HG03196 (cell line): ENCODE measurements around the gene RTN4R.
"Not testable (repeated sequence)": the region's sequence is repeated elsewhere in the genome, so short reads cannot be mapped to it uniquely, and the experiment has no call there.

Experiments
- ATAC-seq: cut with Tn5 transposase; IDR thresholded peaks from one replicate; pipeline ENCODE4 v1.9.1; 2021; ENCODE audit not compliant: unreplicated experiment

RTN4R gene

DNA sequence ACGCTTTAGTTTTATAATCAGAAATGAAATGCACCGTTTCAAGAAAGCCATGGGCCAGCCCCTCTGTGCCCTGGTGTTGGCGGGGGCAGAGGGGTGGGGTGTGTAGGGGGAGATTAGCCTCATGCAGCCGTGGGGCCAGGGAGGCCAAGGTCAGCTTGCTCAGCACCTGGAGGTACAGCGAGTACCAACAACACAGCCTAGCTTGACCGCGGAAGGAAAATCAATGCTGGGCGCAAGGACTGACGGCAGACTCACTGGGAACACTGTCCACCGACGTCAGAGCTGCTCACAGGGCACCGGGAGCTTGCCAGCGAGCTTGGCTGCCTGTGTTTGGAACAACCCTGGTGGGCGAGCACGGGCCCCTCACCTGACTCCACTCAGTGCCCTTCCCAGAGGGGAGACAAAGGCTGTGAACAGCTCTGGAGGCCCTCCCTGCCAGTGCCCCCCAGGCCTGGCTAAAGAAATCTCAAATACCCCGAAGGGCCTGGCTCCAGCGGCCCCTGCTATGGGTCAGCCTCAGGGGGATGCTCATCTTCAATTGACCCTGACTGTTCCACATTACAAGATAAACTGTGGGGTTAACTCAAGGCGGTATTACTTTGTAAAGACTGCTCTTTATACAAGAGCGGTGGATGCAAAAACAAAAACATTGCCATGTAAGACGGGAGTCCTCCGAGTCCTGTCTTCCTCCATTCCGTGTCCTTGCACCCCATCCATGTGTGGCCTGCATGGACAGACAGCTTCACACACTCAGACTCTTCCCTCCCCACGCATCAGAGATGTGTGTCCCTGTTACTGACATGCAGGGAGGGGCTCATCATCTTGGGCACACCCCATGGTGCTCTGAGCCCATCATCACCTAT lies 21.3 kb upstream of the RTN4R start:
- ATAC-seq, result not testable (repeated sequence)

DNA sequence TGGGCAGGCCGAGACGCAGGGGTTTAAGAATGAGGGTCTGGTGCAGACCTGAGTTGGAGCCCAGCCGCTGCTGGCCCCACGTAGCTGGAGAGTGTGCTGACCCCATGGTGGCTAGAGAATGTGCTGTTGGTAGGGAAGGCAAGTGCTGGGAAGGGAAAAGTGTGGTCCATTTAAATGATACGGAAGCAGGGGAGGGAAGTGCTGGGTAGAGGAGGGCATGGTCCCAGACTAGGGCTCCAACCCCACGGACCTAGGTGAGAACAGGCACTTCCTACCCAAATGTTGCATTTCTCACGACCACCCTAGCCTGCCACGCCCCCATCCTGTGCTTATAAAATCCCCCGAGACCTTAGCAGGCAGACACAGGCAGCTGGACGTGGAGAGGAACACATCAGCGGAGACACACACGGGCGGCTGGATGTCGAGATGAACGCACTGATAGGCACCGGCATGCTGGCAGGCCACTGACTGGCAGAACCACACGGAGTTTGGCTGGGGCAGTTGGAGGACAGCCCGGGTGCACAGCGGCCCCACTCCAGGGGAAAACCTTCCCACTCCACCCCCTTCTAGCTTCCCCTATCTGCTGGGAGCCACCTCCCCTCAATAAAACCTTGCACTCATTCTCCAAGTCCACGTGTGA lies 18.8 kb upstream of the RTN4R start:
- not testable (repeated sequence) for ATAC-seq

DNA sequence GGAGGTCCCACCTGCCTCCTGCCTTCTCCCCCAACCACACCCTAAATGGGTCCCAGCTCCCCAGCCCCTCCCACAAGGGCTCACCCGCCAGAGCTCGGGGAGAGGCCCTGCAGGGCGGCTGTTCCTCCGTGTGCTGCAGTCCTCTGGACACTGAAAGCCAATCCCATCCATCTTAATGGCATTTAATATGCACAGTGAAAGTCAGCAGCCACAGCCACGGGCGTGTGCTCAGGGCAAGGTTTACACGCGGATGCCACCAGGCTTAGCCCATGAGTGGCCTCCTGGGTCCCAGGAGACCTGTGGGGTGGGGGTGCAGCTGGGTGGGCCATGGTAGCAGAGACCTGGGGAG lies 18.2 kb upstream of the RTN4R start:
- ATAC-seq, result not testable (repeated sequence)

DNA sequence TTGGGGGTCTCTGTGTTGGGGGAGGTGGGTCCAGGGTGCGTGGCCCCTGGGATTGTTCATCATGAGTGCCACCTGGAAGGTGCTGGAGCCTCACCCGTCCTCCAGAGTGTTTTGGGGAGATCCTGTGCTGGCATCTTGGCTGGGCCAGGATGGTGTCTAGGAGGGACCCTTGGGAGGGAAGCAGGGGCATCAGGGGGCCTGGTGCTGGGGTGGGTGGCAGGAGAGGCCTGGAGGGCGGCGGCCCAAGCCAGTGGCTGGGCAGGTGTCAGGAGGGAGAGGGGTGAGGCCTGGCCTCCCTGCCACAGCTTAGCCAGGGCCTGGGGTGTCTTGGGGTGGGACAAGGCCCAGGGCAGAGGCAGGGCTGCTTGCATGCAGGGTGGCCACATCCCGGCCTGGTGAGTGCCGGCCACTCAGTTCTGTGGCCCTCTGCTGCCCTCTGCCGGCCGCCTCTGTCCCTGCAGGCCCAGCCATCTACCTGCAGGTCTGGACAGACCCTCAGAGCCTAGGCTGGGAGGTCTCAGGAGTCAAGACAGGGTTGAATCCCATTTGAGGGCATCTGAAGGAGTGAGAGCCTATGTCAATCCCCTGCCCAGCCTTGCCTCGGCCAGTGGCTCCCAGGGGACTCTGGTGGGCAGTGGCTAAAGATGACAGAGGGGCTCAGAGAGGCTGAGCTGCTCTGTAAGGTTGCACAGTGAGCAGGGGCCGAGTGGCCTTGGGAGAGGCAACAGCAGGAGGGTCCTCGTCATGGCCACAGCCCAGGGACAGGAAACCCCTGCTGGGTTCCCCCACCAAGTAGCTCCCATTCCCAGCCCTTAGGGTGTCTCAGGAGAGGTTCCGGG lies 17.6 kb upstream of the RTN4R start:
- not testable (repeated sequence) for ATAC-seq

DNA sequence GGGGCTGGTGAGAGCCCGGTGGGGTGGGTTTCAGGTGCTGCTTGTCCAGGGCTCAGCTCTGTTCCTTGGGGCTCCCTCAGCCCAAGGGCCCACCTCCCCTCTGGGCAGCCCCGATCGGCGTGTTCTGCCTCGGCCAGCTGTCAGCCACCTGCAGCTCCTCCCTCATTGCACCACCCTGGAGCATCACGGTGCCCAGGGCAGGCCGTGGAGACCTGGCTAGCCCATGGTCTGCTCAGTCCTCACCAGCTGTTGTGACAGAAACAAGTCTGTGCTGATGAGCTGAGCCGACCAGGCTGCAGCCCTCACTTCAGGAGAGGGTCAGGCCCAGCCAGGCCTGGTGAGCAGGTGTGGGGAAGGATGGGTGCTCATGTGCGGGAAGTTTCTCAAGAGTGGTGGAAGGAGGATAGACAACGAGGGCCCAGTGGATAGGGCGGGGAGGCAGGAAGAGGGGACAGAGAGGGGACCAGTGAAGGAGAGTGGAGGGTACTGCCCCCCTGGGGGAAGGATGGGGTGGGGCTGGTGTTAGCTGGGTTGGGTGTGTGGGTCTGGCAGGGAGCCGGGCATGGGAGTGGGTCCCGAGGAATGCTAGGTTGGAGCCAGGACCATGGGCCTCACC lies 16.5 kb upstream of the RTN4R start:
- ATAC-seq, result no peak

DNA sequence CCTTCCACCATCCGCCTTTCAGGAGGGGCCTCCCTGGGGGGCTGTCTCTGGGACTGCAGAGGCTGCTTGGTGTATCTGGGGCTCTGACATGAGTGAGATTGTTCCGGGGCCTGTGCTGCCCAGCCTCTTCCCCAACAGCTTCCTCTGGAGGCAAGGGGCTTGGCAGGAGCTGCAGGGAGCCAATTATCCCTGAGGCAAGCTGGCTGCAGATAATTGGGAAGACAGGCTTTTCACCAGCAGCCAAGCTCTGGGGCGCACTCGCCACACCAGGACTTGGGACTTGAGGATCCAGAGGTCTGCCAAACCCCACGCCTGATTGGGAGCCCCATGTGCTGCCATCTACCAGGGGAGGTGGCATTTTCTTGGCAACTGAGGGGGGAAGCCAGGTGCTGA lies 15.6 kb upstream of the RTN4R start:
- no peak for ATAC-seq

DNA sequence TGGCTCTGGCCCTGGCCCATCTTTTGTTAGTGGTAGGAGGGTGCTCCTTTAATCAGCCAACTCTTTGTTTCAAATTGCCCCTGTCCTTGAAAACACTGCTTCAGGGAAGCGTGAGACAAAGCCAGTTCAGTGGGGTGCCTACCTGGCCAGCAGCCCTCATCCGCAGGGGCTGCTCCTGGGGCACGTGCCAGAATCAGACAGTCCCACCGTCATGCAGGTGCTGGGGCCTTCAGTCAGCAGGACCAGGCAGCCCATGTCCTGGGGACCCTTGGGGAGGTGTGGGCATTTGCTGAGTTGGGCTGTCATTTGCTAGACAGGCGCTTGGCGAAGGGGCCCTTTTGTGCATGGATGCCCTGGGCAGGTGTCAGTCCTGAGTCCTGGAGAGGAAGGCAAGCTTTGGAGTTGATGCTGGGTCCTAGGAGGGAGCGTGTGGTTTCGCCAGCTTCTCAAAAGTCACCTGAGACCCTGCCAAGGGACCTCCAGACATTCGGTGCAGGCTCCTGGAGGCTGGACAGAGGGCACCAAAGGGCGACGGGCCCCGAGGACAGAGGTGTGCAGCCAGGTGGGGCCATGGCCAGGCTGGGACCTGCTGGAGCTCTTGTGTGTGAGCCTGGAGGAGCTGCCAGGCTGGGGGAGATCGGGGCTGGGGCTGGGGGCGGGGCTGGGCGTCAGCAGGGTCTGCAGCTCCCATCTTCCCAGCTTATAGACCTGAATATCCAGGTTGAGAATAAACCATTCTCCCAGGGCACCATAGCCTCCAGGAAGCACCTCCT lies 15.0 kb upstream of the RTN4R start:
- ATAC-seq, result no peak

DNA sequence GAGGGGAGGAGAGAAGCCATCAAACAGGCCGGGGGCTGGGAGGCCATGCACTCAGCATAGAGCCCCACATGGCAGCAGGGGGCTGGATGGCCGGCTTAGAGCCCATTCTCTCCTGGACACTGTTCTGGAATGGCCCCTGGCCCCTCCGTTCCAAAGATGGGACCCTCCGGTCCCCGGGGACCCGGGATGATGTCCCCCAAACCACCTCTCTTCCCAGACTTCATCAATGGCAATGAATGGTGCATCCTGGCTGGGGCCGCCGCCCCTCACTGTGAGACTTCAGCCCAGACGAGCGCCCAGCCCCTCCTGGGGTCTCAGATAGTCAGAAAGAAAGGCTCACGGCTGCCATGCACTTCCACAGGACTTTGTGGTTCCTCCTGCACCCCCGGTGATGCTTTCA lies 13.8 kb upstream of the RTN4R start:
- no peak for ATAC-seq

DNA sequence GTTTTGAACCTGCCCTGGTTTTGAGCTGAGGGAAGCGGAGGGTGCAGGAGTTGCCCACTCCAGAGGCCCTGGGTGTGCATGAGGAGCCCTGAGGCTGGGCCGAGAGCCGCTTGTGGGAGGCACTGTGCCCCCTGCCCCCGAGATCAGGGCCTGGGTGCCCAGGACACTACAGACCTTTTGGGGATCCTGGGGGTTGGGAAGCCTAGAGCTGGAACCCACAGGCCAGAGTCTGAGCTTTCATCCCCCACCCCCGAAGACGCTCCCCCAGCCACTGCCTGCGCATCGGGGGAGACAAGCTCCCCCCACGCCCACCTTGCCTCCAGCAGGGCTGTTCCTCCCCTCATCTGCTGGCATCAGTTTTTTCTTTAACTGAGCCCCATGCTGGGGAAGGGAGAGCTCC lies 13.4 kb upstream of the RTN4R start:
- not testable (repeated sequence) for ATAC-seq

DNA sequence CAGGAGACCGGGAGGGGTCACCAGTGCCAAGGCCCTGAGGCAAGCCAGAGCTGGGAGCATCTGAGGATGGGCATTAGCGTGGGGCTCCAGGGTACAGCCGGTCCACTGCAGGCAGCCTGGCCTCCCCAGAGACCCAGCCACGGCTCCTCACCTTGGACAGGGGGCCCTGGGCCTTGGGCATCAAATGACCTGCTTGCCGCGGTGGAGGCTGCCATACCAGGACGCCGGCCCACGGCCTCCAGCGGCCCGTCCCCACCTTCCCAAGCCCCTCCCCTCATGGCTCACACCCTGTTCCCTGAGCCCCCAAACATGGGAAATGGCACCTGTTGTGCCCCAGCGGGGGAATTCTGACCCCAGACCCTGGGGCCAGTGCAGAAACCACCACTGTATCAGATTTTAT lies 12.7 kb upstream of the RTN4R start:
- ATAC-seq, result no peak

DNA sequence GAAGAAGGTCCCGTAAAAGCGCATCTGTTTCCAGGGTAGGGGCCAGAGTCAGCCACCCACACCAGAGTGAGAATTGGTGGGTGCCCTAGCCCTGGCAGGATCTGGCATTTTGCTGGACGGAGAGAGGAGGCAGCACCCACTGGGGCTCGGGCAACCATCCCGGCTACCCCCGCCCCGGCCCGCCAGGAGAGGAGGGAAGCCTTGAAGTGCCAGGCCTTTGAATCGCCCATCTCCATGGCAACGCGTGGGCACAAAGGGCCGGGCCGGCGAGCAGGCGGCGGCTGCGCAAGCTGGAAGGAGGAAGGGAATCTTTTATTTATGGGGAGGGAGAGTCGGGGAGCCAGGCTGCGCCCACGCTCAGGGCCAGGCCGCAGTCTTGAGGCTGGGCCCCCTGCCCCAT lies 12.0 kb upstream of the RTN4R start:
- ATAC-seq, result not testable (repeated sequence)

DNA sequence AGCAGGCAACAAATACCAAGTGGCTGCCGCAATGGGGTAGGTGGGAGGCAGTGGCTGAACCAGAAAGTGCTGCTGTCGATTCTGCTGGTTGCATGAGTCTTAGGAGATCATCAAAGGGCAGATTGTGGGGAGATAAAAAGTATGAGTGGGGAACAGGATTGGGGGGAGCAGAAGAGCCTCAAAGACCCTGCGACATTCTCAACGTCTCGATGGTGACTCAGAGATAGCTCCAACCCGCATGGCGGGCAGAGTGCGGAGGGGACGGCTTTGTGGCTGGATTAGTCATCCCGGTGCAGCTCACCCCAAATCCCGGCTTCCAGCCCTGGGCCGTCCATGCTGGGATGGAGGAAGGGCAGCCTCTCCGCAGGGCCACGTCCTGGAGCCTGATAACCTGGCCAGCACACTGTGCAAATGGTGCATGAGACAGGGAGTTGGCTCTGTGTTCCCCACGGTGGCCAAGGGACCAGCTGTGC lies 11.6 kb upstream of the RTN4R start:
- no peak for ATAC-seq

DNA sequence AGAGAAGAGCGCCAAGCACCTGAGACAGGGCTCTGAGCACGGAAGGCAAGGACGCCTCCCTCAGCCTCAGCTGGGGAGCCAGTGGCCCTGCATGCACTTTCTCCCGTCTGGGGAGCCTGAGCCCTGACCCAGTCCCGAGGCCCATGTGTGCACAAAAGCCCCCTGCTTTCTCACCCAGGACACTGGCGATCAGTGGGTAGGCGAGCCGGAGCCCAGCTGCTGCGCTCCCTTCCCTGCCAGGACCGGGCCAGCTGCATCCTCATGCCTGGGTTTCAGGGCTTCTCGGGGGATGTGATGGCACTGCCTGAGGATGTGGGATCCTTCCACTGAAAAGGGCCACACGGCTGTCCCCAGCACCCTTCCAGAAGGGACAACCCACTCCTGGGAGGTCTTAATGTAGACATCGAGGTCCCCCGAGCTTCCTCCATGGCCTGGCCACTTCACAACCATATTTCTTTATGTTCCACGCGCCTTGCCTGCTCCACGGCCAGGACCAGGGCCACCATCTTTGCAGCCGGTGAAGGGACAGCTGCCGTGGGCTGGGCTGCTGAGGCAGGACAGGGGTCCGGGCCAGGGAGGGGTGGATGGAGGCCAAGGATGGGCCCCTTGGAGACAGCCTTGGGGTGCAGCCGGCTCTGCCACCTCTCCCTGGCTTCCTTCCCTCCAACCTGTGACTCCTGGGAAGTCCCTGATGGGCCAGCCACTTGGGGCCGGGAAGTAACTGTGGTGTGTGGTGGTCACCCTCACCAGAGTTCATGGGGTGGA lies 10.8 kb upstream of the RTN4R start:
- ATAC-seq, result not testable (repeated sequence)

DNA sequence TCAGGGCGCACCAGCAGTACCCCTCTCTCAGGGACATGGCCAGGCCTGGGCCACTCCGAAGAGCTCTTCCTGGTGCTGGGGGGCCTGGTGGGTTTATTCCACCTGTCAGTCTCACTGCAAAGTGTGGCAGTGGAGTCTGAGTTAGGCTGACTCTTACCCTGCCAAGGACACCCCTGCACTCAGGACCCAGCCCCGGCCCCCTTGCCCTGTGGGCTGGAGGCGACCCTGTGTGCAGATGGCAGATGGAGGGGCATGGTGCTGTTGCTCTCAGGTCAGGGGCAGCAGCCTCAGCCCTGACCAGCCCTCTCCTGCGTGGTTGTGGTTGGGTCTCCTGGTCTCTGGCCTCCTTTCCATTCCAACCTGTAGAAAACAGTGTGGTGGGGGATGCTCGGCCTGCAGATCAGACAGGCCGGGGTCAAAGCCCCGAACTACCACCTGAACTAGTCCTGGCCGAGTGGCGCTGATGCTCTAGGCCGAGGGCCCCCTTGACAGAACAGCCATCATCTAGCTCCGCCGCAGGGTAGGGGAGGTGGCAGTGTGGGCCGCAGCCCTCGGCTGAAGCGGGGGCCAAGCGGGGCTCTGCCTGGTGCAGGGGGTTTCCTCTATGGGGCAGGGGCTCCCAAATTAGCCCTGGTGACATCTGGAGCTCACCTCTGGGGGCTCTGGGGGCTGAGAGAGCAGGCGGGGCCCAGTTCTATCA lies 10.0 kb upstream of the RTN4R start:
- not testable (repeated sequence) for ATAC-seq

DNA sequence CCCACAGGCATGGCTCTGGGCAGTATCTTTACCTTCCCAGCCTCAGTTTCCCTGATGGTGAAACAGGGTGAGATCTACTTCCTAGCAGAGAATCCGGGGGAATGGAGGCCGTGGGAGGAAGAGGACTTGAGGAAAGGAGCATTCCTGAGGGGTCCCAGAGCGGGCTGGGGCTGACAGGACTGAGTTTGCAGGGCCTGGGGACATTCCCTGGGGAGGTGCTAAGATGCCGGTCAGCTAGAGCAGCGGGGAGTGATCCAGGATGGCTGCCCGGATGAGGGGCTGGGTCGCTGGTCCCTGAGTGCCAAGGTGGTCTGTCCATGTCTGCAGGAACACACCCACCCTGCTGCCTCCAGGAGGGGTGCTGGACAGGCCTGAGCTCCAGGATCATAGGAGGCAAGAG lies 8.3 kb upstream of the RTN4R start:
- no peak for ATAC-seq

DNA sequence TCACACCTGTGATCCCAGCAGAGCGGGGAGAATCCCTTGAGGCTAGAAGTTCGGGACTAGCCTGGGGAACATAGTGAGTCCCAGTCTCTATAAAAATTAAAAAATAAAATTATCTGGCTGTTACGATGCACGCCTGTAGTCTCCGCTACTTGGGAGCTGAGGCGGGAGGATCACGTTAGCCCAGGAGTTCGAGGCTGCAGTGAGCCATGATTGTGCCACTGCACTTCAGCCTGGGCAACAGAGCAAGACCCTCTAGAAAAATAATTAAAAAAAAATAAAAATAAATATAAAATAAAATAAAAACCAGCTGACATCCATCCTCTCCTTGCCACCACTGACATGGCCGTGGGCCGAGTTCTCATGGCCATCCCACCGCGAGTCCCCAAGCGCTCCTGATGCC lies 7.7 kb upstream of the RTN4R start:
- no peak for ATAC-seq

DNA sequence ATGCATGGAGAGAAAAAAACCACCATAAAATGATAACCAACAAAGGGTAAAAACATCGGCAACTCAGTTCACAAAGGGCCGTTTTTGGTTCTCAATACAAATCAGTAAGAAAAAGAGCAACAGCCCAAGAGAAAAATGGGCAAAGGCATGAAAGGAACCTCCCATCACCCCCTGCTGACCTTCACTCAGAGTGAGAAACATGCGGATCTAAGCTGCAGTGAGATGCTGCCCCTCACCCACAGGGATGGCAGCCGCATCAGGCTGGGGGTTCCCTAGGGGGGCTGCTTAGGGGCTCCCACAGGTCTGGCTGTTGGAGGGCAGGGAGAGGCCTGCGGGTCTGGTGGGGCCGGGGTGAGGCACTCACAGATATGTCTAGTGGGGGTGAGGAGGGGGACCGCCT lies 7.2 kb upstream of the RTN4R start:
- ATAC-seq, result not testable (repeated sequence)

DNA sequence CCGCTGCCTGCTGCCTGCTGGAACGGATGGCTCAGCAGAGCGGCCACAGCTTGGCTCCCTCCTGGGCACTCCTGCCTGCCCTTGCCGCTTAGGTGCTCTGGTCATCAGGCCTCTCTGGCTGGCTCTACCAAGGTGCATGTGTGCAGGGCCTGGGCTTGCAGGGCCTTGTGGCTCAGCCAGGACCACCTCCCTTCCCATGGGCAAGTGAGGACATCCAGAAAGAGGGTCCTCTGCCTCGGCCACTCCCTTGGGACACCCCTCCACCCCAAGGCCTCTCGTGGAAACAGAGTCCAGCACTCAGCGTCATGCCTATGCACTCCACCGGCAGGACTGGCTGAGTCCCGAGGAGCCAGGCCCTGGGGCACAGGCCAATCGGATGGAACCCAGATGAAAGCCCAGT lies 6.3 kb upstream of the RTN4R start:
- not testable (repeated sequence) for ATAC-seq

DNA sequence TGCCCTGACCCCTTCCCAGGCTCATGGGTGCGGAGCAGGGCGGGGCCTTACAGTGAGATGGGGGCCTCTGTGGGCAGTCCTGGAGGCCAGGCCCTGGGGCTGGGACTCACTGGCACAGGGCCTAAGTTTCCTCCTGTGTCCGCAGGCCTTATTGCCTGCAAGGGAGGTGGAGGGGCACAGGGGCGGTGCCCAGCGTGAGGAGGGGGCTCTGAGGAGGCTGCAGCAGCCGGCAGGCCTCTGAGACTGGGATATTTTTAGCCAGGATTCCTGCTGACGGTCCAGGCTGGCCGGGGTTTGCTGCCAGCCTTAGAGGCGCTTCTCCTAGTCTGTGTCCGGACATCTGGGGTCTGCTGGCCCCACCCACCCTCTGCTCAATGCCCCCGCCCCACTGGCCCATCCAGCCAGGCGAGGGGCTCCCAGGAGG lies 5.7 kb upstream of the RTN4R start:
- no peak for ATAC-seq
